ENCODE measurements around the gene FAM89A.

Gene FAM89A

DNA sequence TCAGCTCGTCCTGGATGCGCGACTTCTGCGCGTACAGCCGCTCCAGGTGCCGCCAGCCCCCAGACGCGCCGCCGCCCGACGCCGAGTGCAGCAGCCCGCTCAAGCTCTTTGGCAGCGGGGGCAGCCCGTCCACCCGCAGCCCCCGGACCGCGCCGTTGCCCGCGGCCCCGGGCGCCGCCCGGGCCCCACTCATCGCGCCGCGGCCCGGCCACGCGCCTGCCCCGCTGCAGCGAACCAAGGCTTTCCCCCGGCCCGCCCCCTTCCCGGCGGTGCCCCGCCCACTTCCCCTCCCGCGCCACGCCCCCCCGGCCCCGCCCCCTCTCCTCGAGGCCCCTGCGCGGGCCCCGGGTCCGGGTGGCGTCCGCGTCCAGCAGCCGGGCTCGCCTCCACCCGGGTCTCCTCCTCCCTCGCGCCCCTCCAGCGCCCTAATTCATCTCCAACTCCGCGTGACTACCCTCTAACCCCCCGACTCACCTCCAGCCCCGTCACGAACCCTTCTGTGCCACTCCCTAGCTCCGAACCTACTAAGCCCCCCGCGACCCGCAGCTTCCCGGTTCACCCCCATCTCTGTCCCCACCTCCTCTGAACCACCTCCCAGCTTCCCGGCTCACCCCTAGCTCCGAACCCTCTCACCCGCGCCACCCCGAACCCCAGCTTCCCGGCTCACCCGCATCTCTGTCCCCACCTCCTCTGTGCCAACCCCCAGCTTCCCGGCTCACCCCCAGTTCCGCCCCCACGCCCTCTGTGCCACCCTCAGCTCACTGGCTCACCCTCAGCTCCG, at the start of gene FAM89A:
Gene FAM89A, minus strand, starts transcription at position 236 of the 781 bp plus-strand sequence. Its CDS starts 43 bp downstream, at position 193.
- DNase-seq: peak; percentile 63

DNA sequence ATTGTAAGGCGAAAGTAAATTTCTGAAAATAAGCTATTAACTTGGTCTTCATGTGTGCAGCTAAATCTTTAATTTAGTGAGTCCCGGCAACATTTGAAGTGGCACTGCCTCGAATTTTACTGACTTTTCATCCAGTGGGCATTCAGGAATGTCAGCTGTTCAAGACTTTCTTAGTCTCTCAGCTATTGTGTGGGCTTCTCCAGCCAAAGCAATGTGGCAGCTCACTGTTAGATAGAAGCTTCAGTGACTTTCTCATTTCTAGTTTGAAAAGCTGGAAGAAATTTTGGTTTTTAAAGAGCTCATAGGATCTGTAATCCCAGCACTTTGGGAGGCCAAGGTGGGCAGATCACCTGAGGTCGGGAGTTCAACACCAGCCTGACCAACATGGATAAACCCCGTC, 44.3 kb upstream of the FAM89A start:
- DNase-seq: no peak

DNA sequence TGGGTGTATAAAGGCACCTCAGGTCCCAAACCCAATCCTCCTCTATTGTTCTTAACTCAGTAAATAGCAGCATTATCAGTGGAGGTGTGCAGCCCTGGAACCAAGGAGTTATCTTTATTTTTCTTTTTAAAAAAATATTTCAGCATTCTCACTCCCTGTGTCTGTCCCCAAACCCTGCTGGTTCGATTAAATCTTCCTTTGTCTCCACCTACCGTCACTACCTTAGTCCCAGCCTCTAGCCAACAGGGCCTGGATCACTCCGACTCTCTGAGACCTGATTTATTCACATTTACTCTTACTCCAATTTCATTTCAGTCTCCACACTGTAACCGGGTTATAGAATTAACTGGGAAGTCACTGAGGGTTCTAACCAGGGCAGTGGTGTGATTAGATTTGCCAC, 39.1 kb upstream of the FAM89A start:
- no peak for DNase-seq

DNA sequence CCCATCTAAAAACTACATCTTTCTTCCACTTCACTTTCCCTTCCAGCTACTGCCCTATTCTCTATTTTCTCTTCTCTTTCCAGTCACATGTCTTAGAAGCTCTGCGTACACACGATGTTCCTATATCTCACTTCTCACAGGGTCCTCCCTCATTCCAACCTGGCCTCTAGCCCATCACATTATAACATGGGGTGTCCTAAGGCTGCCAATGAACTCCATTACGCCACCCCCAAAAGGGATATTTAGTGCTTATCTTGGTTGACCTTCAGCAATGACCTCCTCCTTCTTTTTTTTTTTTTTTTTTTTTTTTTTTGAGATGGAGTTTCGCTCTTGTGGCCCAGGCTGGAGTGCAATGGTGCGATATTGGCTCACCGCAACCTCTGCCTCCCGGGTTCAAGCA, 38.2 kb upstream of the FAM89A start:
- peak; percentile 60 for DNase-seq

DNA sequence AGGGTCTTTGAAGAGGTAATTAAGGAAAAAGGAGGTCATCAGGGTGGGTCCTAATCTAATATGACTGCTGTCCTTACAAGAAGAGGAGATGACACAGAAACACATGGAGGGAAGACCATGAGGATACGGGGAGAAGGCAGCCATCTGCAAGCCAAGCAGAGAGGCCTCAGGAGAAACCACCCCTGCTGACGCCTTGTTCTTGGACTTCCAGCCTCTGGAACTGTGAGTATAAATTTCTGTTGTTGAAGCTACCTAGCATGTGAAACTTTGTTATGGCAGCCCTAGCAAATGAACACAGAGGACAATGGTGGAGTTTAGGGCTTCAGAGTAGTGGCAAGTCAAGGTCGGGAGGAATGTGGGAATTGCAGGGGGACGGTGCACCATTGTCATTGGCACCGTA, 36.7 kb upstream of the FAM89A start:
- DNase-seq: no peak

DNA sequence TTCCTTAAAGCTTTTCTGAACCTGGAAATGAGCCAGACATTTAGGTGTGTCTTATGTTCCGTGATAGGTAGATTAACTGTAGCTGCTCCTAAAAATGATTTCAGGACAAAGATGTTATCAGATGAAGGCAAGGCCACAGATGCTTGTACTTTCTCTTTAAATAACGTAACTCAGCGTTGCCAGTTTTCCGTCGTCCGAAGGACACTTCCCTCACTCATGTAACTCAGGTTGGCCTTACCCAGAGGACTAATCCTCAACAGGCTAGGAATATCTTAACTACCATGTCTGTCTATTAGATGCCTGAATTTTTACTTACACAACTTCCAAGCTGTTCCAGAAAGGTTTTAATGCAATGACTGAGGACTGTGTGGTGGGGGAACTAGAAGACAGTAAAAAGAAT, 35.4 kb upstream of the FAM89A start:
- DNase-seq: no peak

DNA sequence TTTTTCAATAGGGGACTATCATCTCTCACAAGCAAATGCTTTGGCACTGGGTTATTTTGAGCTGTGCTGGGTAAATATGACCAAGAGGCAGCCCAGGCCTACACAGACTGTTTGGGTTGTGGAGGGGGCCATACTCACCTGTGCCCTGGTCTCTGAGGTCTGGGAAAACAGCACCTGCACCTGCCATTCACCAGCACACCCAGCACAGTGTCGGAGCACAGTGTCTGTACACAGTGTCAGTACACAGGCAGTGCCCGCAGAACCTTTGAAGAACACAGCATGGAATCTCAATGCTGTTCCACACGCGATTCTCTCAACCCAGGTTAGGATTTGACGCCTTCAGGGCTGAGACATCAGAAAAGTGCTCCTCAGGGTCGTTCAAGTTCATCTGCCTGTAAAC, 35.0 kb upstream of the FAM89A start:
- no peak for DNase-seq

DNA sequence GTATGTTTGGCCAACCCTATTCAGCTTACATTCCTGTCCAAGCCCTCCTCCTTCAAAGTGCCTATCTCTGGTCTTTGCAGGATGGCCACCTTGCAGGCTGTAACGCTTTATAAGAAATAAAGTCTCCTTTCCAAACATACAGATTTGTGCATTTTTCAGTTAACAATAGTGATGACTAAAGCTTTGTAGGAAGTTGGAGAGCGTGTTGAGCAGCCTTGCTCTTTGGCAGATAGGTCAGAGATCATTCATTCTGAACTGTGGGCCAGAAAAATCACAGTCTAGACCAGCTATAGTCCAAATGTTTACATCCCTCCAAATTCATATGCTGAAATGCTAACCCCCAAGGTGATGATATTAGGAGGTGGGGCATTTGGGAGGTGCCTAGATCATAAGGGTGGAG, 34.0 kb upstream of the FAM89A start:
- no peak for DNase-seq

DNA sequence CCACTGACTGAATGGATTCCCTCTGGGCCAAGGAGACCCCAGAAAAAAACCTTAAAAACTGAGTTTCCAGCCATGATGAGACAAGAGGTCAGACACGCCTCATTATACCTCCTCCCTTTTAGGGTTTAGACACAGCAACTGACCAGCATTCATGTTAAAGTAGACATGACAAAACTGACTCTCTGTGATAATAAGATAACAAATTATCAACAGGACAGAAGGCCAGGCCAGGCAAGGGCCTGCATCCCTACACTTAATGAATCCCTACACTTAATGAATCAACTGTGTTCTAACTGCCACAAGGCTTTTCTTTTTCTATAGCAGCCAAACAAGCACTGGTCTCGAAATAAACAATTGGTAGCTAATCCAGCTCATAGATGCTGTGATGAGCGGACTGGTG, 33.3 kb upstream of the FAM89A start:
- DNase-seq: peak; percentile 85

DNA sequence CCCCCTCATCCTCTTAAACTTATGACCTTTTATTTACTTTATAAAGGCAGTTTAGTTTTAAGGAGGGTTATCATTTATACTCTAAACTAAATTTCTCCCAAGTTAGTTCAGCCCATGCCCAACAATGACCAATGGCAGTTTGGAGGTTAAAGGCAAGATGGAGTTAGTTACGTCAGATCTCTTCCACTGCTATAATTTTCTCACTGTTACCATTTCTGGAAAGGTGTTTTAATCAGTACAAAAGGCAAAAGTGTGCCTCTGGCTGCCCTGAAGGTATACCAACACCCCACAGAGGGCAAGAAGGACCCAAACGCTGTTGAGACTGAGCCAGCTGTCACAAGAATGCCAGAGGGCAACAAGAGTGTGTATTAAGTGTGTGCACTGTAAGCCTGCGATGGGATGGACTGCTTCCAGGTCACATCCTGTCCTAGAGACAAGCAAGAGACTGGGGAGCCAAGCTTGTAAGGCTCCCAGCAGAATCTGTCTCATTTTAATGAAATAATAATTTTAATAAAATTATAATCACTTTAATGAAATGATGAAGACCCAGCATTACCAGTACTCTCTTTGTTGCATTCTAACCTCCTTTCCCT, 32.5 kb upstream of the FAM89A start:
- no peak for DNase-seq

DNA sequence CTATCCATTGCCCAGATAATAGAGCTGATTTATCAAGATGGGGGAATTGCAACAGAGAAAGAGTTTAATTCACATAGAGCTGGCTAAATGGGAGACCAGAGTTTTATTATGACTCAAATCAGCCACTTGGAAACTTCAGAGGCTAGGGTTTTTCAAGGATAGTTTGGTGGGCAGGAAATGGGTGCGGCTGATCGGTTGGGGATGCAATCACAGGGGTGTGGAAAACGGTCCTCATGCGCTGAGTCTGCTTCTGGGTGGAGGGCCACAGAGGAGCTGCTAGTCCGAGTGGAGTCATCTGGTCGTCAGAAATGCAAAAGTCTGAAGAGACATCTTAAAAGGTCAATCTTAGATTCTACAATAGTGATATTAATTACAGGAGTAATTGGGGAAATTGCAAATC, 32.0 kb upstream of the FAM89A start:
- DNase-seq: peak; percentile 87

DNA sequence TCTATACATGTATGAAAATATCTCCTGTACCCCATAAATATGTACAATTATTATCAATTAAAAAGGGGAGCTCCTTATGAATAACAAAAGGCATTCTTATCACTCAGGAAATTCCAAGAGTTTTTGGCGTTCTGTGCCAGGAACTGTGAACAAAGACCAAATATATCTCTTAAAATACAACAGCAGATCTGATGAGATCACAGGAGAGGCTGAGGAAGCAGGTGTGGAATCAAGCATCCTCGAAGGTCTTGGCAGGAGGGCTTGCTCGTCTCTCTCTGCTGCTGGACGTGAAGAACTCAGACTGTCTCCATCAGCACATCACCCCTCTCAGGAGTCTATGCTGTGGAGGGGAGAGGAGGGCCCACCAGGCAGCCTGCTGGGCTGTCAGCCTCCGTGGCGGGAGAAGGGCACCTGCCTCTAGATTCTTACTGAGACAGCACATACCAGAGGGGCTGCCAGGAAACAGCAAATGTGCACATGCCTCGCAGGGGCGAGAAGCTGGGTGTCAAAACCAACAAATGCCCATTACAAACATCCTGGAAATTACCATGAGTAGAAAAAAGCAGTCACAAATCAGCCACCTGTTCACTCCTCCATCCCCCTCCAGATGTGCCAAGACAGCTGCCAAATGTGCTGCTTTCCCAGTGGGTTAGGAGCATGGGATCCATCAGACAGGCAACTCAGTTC, 30.8 kb upstream of the FAM89A start:
- no peak for DNase-seq

DNA sequence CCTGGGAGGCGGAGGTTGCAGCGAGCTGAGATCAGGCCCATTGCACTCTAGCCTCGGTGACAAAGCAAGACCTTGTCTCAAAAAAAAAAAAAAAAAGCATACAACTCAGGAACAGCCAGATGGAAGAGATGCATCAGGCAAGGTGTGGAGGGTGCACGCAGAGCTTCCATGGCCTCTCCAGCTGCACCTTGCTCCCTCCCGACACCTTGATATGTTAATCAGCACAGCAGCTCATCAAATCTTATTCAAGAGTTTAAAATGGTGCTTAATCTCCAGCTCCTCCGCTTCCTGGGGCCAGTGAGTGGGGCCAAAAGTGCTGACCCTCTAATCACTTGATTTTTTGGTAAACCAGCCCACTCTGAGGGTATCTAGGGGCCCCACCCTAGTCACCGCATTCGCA, 29.3 kb upstream of the FAM89A start:
- no peak for DNase-seq

DNA sequence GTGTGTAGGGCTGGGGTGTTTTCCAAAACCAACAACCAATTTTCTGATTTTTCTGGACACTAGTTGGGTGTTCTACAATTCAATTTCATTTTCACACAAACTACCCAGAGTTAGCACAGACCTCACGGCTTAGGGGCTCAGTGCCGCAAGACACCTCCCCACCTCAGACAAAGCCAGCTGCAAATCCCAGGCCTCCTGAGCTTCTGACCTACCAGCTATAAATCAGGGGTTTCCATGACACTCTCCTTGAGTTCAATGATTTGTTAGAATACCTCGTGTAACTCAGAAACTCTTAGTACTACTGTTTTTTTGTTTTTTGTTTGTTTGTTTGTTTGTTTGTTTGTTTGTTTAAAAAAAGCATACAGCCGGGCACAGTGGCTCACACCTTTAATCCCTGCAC, 28.7 kb upstream of the FAM89A start:
- no peak for DNase-seq

DNA sequence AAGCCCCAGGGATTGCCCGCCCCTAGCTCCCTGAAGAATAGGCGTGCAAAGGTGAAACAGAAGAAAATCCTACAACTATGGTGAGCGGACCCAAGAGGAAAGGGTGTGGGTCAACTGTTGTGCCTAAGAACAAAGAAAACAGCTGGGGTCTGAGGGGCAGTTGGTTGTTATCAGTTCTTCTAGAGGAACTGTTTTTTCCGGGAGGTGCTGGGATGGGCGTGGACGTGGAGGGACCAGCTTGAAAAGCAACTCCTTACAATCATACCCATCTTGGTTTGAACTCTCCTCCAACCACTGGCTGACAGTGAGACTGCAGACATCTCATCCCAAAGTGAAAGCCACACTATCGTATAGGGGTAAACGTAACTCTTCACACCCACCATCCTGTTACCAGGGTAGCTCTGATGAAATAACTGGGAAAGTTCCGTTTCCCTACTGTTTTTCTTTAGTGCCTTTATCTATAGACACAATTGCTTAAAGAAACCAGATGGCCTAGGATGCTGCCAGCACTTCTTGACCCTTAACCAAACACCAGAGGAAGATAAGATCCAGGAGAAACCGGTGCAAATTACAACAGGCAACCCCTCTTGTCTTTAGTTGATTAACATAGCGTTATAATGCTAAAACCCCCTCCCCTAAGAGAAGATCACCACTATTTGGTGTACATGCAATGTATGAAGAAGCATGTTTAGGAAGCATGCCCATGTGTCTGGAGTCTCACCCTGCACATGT, 25.6 kb upstream of the FAM89A start:
- peak; percentile 94 for DNase-seq

DNA sequence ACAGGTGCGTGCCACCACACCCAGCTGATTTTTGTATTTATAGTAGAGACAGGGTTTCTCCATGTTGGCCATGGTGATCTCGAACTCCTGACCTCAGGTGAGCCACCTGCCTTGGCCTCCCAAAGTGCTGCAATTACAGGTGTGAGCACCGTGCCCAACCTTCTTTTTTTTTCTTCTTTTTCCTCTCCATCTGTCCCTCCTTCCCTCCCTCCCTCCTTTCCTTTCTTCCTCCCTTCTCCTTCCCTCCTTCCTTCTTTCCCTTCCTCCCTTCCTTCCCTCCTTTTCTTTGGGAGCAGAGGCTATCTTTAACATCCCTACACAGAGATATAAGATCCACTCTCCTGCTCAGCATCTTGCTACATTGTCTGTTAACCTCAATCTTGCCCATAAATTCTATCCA, 24.4 kb upstream of the FAM89A start:
- no peak for DNase-seq

DNA sequence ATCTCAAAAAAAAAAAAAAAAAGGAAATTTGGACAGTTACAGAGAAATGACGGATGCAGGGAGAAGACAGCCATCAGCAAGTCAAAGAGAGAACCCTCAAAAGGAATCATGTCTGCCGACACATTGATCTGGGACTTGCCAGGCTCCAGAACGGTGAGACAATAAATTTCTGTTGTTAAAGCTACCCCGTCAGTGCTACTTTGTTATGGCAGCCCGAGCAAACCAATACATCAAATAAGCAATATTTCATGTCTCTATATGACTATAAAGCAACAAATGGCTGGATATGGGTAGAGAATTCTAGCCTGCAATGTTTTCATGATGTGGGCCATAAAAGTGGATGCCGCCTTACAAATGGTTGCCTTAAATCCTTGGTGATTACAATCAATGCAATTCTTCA, 23.3 kb upstream of the FAM89A start:
- DNase-seq: no peak

DNA sequence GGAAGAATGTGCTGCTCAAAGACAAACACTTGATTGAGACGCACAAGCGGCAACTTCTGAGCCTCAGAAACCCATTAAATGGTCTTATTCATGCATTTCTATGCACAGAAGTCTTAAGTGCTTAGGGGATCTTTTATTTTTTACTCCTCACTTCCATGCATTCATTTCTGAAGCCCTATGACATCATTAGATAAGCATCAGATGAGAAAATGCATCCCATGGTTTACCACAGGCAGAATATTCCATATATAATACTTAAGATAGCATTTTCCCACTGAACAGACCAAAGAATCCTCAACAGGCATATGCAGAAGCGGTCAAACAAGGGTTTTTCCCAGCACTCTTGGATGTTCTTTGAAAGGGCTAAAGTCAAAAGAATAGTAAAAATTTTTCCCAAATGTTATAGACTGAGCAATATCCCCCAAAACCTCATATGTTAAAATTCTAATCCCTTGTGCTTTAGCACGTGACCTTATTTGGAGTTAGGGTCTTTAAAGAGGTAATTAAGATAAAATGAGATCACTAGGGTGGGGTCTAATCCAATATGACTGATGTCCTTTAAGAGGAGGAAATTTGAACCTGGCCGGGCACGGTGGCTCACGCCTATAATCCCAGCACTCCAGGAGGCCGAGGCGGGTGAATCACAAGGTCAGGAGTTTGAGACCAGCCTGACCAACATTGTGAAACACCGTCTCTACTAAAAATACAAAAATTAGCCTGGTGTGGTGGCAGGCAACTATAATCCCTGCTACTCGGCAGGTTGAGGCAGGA, 22.6 kb upstream of the FAM89A start:
- no peak for DNase-seq

DNA sequence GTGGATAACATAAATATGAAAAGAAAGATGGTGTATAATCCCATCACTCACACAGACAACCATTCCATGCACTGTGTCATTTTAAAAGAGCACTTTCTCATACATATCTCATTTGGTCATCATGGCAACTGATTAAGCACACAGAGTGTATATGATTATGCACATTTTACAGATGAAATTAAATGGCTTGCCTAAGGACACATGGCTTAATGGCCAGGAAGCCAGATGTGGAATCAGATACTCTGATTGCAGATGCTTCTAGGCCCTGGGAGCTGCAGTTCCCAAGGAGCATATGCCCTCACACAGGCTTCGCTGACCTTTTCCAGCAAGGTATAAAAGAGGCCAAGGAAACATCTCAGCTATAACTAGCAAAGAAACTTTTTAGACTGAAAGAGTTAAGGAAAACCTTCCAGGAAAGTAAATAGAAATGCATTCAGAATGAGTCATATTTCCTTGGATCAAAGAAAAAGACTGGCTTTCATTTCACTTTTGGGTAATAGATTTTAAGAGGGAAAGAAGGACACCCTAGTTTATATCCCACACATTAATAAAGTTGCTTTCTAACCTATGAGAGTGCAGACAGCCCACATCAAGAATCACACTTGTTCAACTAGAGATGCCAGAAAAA, 19.6 kb upstream of the FAM89A start:
- no peak for DNase-seq

DNA sequence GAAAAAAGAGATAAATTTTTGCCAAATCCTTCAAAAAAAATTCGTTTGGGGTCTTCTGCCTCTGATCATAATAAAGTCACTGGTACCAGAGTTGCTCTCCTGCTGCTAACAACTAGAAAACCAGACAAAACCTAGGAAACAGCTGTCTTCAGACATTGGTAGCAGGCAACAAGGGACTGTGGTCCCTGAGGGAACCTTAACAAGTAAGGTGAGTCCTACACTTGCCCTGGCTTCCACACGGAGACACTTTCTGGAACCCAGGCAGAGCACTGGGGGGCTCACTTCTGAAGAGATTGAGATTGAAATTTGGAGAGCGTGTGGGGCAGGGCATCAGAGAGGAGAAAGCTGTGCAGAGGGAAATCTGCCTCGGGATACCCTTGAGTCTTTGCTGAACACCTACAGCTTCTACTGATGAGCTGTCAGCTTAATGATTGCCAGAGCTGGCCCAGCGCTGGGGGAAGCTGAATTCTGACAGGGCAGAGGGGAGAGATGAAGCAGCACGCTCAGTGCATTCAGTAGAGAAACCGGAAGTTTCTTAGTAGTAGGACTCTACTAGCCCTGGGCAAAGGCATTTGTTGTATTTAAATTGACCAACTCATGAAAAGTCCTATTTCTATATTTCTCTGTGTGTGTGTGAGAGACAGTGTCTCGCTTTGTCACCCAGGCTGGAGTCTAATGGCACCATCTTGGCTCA, 18.5 kb upstream of the FAM89A start:
- DNase-seq: no peak

DNA sequence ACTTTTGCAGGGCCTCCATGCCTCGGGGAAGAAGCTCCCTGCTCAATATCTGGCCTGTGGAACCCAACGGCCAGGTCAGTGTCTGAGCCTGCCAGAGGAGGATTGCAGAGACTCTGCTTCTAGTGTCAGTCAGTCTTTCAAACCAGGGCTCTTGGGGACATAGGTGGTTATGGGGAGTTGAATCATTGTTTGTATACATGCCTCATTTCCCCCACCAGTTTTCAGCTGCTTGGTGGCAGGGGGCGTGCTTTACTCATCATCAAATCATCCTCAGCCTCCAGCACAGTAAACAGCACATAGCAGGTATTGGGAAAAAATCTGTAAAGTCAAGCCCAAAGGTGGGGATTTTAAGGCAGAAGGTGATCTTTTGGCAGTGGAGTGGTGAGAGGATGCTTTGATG, 17.4 kb upstream of the FAM89A start:
- DNase-seq: no peak

DNA sequence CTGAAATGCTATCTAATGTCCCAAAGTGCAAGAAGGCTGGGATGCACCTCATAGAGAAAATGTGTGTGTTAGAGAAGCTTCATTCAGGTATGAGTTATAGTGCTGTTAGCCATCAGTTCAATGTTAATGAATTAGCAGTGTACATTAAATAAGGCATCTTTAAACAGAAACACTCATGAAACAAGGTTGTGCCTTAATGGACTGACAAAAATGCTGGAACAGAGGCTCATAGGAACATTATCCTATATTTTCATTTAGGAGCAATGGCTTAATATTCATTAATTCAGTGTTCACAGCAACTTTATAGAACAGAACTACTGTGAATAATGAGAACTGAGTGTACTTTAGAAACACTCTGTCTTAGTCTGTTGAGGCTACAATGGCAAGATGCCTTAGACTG, 15.2 kb upstream of the FAM89A start:
- DNase-seq: no peak
